GM21381 (cell line): ENCODE measurements around the gene DICER1.

ENCODE experiments used
- ATAC-seq: cut with Tn5 transposase; IDR thresholded peaks from one replicate; pipeline ENCODE4 v1.9.1; 2021; ENCODE audit warnings: mild to moderate bottlenecking, moderate library complexity; ENCODE audit not compliant: unreplicated experiment

DICER1 gene

DNA sequence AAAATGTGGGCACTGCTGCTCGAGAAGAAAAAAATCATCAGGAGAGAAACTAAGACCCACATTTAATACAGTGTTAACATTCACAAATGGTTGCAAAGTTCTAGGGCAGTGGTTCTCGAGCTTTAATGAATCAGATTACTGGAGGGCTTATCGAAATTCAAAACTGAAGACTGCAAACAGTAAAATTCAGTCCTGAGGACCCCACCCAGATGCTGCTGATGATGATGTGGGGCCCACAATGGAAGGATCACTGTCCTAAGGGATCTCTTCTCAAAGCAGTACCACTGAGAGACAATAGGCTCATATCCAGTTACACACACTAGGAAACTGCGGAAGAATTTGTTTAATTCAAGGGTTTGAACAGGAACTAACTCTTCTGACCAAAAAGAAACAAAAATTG, 31.4 kb downstream of the DICER1 start:
- ATAC-seq = no peak

GRCh38 chr14:95125221-95125620, 32.1 kb downstream of the DICER1 start:
- ATAC-seq = no peak

GRCh38 chr14:95123891-95124579, 33.3 kb downstream of the DICER1 start:
- no peak for ATAC-seq

DNA sequence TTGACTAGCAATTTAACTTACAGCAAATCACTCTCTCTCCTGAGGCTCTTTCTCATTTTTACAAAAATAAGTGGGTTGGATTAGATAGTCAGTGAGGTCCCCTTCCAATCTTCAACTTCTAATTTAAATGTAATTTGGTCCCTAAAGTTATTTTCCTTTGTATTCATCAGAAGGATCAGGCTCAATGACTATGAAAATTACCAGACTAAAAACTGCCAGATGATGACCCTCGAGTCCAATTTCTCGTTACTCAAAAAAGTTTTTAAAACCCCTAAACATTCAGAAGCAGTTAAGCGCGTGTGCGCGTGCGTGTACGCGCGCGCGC, 34.7 kb downstream of the DICER1 start:
- no peak for ATAC-seq

- ATAC-seq = no peak
Observed at GRCh38 chr14:95121911-95122620, 35.3 kb downstream of the DICER1 start.

DNA sequence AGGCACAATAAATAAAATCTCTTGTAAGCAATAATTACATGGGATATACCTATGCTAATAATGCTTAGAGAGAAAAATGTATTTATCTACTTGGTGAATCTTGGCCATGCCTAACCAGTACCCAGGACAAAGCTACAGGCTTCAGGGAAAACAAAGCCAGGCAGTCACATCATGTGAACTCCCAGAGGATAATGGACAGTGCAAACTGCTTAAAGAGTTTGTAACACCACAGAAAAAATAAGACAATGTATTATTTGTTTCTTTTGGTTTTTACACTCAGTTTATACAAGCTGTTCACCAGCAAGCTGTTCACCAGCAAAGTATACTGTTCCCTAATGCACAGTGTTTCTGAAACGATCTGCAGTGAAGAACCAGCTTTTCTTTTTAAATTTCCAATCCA, 38.0 kb downstream of the DICER1 start:
- no peak for ATAC-seq

GRCh38 chr14:95117937-95118721, 39.2 kb downstream of the DICER1 start:
- ATAC-seq = no peak

DNA sequence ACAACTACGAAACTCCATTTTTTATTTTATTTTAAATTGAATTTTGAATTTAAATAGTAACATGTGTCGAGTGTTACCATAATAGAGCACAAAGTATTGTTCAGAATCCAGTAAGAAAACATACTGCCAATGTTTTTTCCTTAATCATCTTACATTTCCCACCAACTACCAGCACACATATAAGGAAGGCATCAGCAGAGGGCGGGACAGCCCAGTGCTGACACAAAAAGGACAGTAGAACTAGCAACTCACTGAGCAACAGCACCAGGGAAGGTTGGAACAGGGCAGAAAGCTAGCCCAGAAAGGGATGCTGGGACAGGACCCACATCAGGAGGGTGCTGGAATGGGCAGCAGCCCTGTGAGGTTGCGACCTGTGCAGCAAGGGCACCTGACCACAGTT, 43.9 kb downstream of the DICER1 start:
- no peak for ATAC-seq

DNA sequence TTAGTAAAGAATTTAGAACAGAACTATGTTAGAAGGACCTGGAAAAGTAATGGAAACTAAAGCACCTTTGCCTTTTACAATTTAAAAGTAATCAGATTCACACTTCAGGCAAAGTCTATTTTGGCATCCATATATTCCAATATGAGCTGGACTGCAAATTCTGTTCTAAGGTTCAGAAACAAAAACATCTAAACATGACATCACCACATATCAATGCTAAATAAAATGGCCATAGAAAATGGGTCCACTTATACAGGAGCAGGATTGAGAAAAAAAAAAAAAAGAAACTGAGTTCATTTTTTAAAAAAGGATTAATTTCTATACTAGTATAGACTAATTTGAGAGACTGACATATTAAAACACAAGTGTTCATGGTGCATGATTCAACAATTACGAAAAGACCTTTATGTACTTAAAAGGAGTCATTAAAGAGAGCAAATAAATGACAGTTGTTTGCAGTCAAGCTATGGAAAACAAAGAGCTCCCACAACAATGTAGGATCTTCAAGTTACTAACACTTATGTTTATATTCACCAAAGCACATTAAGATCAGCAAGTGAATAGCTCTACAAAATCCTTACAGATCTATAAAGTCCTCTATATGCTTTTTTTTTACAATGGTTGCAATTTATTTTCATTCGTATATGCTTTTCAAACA, 45.7 kb downstream of the DICER1 start:
- no peak for ATAC-seq

DNA sequence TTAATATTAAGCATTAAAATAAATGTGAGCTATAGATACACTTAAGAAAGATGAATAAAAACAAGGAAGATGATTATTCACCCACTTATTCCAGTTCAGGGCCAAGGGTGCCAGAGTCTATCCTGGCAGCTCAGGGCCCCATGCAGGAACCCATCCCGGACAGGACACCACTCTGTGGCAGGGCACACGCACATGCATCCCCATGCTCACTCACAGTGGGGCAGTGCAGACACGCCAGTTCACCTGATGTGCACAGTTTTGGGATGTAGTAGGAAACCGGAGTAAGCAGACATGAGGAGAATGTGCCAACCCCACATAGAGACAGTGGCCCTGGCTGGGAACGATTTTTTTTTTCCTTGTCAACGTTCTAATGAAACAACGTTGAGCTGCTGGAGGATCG, 47.2 kb downstream of the DICER1 start:
- ATAC-seq = no peak

DNA sequence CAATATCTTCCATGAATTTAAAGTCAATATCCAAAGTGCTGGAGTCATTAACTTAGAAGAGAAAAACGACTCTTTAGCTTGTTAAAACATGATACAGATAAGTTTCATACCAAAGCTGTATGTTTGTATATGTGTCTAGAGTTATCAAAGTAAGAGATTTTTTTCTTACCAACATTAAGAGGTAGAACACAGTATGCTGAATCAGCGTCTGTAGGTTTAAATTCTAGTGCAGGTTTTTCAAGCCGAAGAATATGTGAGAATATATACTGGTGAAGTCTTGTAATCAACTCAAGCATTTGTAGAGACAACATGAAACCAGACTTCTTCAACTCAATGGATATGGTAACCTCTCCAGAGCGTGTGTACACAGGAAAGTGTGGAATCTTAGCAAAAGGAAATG, 49.6 kb downstream of the DICER1 start:
- ATAC-seq = no peak

GRCh38 chr14:95106971-95107370, 50.4 kb downstream of the DICER1 start:
- ATAC-seq = no peak

DNA sequence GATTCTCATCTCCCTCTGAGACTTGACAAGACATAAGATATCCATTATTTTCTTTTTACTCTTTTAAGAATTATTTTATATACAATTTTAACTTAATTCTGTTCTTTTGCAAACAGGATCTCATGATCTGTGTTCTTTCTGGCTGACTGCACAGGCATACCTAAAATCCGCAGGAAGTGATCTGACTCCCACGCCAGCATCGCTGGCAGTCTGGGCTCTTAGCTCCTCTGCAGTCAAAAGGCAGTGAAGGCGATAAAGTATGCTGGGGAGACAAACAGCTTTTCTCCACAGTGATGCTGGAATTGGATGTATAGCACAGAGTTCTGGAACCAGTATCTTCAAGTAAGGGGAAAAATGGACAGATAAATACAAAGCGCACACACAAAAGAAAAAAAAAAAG, 52.4 kb downstream of the DICER1 start:
- ATAC-seq = no peak

DNA sequence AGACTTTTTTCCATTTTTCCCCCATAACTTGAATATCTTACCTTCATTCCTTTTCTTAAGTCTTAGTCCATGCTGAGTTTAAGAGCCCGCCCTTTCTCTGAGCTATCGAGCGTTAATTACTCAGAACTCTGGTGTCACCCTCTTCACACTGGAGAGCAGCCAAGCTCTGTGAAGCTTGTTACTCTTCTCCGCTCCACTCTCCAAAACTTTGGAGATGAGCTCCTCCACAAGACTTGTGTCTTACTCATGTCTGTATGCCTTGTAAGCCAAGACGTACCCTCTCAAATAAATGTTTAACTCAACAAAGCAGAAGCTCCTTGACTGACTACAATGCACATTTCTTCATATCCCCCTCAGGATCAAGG, 54.7 kb downstream of the DICER1 start:
- no peak for ATAC-seq

- ATAC-seq = no peak
Observed at GRCh38 chr14:95101736-95102679, 55.3 kb downstream of the DICER1 start.

DNA sequence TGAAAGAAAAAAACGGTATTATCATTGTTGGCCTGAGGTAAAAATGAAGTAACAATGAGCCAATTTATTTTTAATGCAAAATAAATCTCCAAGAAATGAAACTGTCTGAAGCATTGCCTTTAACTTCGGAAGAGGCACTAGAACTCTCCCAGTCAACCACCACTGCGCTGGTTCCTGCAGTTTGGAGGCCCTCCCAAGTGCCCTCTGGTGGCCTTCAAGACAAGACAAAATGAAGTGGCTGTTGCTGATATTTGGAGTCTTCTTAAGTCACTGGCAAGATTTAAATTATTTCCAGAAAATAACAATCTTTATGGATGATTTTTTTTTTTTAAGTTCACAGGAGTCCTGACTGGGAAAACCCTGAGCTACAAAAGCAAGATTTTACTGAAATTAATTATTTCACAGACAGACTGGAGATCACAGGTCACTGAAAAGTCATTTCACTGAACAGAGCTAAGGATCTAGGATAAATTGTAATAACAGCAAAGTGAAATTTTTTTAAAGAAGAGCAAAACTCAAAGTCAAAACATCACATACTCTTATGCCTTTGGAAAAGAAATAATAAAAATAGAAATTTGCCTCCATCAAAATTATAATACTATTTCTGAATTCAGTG, 58.2 kb downstream of the DICER1 start:
- no peak for ATAC-seq

- ATAC-seq = no peak
Observed at GRCh38 chr14:95097385-95097784, 59.9 kb downstream of the DICER1 start.

GRCh38 chr14:95096476-95096875, 60.9 kb downstream of the DICER1 start:
- ATAC-seq = no peak

- no peak for ATAC-seq
Observed at GRCh38 chr14:95095996-95096395, 61.3 kb downstream of the DICER1 start.

DNA sequence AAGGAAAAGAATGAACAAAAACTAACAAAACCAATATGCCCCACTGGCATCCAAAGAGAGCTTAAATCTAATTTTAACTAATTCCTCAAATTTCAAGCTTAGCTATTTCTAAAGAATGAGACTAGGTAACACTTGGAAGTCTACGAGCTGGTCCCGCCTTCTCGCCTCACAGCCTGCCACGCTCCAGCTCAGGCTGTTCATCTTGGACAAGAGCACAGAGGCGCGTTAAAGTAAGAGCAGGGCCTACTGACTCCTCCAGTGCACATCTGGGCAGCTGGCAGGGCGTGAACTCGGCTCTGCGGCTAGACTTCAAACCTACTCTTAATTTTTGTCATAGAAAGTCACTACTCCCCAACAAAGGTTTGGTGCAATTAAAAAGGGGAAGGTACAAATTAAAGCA, 64.6 kb downstream of the DICER1 start:
- no peak for ATAC-seq
